Liver (tissue), 9 donors: ENCODE results near the gene MSI2. TPM values are rescaled to one million over a fixed set of nuclear protein-coding genes. Genes with fewer than 3 reads are reported as not detected.

ENCODE experiments used
- DNase-seq: peaks from one replicate; pipeline ENCODE4 v3.0.0-alpha.2; 2017; ENCODE audit warnings: low spot score
- H3K27ac ChIP-seq, 2 donors: one replicate each; pipeline ENCODE4 v1.7.0; 2013; ENCODE audit warnings: inconsistent platforms in 2 of 2, low read length in 2 of 2, control low read depth in 1 of 2, low read depth in 1 of 2, mild to moderate bottlenecking in 1 of 2
- H3K27me3 ChIP-seq, 4 donors: one replicate each; pipeline versions ENCODE4 v1.6.1 to v1.7.0; 2013; ENCODE audit warnings: low read length in 3 of 4, inconsistent platforms in 1 of 4, mild to moderate bottlenecking in 1 of 4, moderate library complexity in 1 of 4; ENCODE audit not compliant: control insufficient read depth in 4 of 4, insufficient read depth in 4 of 4
- H3K36me3 ChIP-seq, 4 donors: one replicate each; pipeline versions ENCODE4 v1.6.1 to v1.7.0; 2013; ENCODE audit warnings: low read length in 3 of 4, mild to moderate bottlenecking in 3 of 4, low read depth in 1 of 4, moderate library complexity in 1 of 4; ENCODE audit not compliant: control insufficient read depth in 4 of 4, insufficient read depth in 3 of 4
- H3K4me1 ChIP-seq, 4 donors: one replicate each; pipeline versions ENCODE4 v1.6.1 to v1.7.0; 2013; ENCODE audit warnings: low read length in 3 of 4, mild to moderate bottlenecking in 3 of 4, moderate library complexity in 1 of 4; ENCODE audit not compliant: control insufficient read depth in 4 of 4, insufficient read depth in 4 of 4
- H3K4me3 ChIP-seq, 3 donors: one replicate each; pipeline versions ENCODE4 v1.6.1 to v1.7.0; 2013; ENCODE audit warnings: low read length in 3 of 3, control low read depth in 1 of 3, low read depth in 1 of 3, mild to moderate bottlenecking in 1 of 3
- H3K9ac ChIP-seq, 2 donors: one replicate each; pipeline ENCODE4 v1.7.0; 2013; ENCODE audit warnings: low read length in 2 of 2, mild to moderate bottlenecking in 2 of 2, moderate library complexity in 2 of 2, control low read depth in 1 of 2, low read depth in 1 of 2
- H3K9me3 ChIP-seq, 4 donors: one replicate each; pipeline versions ENCODE4 v1.6.1 to v1.7.0; 2013; ENCODE audit warnings: low read length in 3 of 4; ENCODE audit not compliant: control insufficient read depth in 4 of 4
- EGR1 ChIP-seq, 2 donors: IDR thresholded peaks; 2 replicates each; pipeline ENCODE4 v1.6.1; 2016 to 2018; ENCODE audit warnings: antibody characterized with exemption in 2 of 2, low read depth in 2 of 2
- FOXA1 ChIP-seq: IDR thresholded peaks from 2 replicates; pipeline ENCODE4 v1.6.1; 2016; ENCODE audit warnings: antibody characterized with exemption
- FOXA2 ChIP-seq: IDR thresholded peaks from 2 replicates; pipeline ENCODE4 v1.6.1; 2016; ENCODE audit warnings: antibody characterized with exemption
- GABPA ChIP-seq, 2 donors: IDR thresholded peaks in 1 of 2; conservative IDR thresholded peaks in 1 of 2; 2 replicates each; pipeline ENCODE4 v1.6.1; 2016; ENCODE audit warnings: antibody characterized with exemption in 2 of 2, mild to moderate bottlenecking in 1 of 2, moderate library complexity in 1 of 2
- HNF4A ChIP-seq, 2 donors: conservative IDR thresholded peaks; 2 replicates each; pipeline ENCODE4 v1.6.1; 2016; ENCODE audit warnings: antibody characterized with exemption in 2 of 2, mild to moderate bottlenecking in 2 of 2
- HNF4G ChIP-seq: IDR thresholded peaks from 2 replicates; pipeline ENCODE4 v1.6.1; 2016; ENCODE audit warnings: antibody characterized with exemption
- JUND ChIP-seq, 2 donors: IDR thresholded peaks; 2 replicates each; pipeline ENCODE4 v1.6.1; 2016; ENCODE audit warnings: antibody characterized with exemption in 2 of 2
- RAD21 ChIP-seq, 2 donors: IDR thresholded peaks; 2 replicates each; pipeline ENCODE4 v1.6.1; 2016; ENCODE audit warnings: antibody characterized with exemption in 2 of 2, mild to moderate bottlenecking in 2 of 2
- RXRA ChIP-seq, 2 donors: IDR thresholded peaks; 2 replicates each; pipeline ENCODE4 v1.6.1; 2017 to 2018; ENCODE audit warnings: antibody characterized with exemption in 2 of 2, mild to moderate bottlenecking in 1 of 2
- SP1 ChIP-seq: IDR thresholded peaks from 2 replicates; pipeline ENCODE4 v1.6.1; 2018; ENCODE audit warnings: antibody characterized with exemption, mild to moderate bottlenecking
- YY1 ChIP-seq: IDR thresholded peaks from 2 replicates; pipeline ENCODE4 v1.6.1; 2016; ENCODE audit warnings: antibody characterized with exemption, mild to moderate bottlenecking
- WGBS: extraction: QIAGEN DNeasy Blood & Tissue Kit; methylation state at CpG from one replicate; pipeline ENCODE4 v1.1.7; 2013; 5-methylcytosine and 5-hydroxymethylcytosine counted together
- polyA plus RNA-seq, 2 donors: library from polyadenylated mRNA; stranded (reverse) in 1 of 2; unstranded in 1 of 2; fragments of 200-250 nt in 1 of 2; fragments of >200 nt in 1 of 2; fragmentation: Nextera tagmentation in 1 of 2; extraction: Ambion mirVana in 1 of 2; gene quantifications; one replicate each; pipeline versions ENCODE4 v1.2.1 to v1.2.3, GENCODE V29; 2013 to 2015
- total RNA-seq, 2 donors: library from RNA; depleted of rRNA; stranded (reverse); fragments of >200 nt; gene quantifications; one replicate each; pipeline ENCODE4 v1.2.3, GENCODE V29; 2014
- TF ChIP-seq, protein P1 (sequence below): IDR thresholded peaks from 2 replicates; pipeline ENCODE4 v1.6.1; 2016; ENCODE audit warnings: antibody characterized with exemption
- TF ChIP-seq, protein P2 (sequence below): IDR thresholded peaks from 2 replicates; pipeline ENCODE4 v1.6.1; 2016; ENCODE audit warnings: antibody characterized with exemption
- TF ChIP-seq, protein P3 (sequence below): IDR thresholded peaks from 2 replicates; pipeline ENCODE4 v1.6.1; 2016; ENCODE audit warnings: antibody characterized with exemption
- TF ChIP-seq, protein P4 (sequence below): IDR thresholded peaks from 2 replicates; pipeline ENCODE4 v1.6.1; 2016; ENCODE audit warnings: antibody characterized with exemption, mild to moderate bottlenecking
- donor health status: healthy.
- donor health status: healthy.
- donor health status: healthy.
- donor health status: healthy.
- donor health status: healthy.

The MSI2 gene
- total and polyA plus RNA-seq, 4 donors = 5.7 to 15.6 (median 9.2) TPM

DNA sequence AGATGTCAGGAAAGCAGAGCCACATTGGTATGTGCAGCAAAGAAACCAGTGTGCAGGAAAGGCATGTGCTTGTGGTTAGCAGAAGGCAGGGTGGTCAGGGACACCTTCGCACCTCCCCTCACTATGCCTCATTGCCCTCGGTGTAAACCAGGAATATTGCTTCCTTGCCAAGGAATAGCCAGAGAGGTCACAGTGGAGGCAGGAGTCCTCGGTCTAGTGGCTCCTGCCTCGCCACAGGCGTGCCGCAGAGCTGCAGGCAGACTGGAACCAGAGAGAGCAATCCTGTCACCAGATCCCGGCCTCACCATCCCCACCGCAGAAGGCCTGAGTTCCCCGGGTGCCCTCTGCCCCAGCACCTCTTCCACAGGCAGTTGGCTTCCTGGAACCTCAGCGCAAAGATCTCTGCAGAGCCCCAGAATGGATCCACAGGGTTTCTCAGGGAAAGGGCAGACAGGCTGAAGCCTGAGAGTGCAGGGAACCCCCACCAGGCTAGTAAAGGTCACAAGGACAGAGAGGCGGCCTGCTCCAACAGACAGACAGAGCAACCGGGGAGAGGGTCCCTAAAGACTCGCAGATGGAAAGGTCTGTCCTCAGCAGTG, 467.2 kb downstream of the MSI2 start:
- Histone ChIP-seq H3K4me3 (no peak overlapping the region), H3K9ac (no peak overlapping the region), H3K36me3 (no peaks in the 10 kb centered on the region), H3K27ac (no peak overlapping the region), H3K4me1 (no peaks in the 10 kb centered on the region), H3K9me3 (no peaks in the 10 kb centered on the region), H3K27me3 (peaks cover 0 to 3% (median 0%) of the 10 kb centered on the region in 4 donors)
- no peak for TF ChIP-seq SP1
- TF ChIP-seq, protein P1, sequence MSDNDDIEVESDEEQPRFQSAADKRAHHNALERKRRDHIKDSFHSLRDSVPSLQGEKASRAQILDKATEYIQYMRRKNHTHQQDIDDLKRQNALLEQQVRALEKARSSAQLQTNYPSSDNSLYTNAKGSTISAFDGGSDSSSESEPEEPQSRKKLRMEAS = no peak
- 88% methylated on average over 13 of the region's 13 CpGs for WGBS
- no peak for DNase-seq

DNA sequence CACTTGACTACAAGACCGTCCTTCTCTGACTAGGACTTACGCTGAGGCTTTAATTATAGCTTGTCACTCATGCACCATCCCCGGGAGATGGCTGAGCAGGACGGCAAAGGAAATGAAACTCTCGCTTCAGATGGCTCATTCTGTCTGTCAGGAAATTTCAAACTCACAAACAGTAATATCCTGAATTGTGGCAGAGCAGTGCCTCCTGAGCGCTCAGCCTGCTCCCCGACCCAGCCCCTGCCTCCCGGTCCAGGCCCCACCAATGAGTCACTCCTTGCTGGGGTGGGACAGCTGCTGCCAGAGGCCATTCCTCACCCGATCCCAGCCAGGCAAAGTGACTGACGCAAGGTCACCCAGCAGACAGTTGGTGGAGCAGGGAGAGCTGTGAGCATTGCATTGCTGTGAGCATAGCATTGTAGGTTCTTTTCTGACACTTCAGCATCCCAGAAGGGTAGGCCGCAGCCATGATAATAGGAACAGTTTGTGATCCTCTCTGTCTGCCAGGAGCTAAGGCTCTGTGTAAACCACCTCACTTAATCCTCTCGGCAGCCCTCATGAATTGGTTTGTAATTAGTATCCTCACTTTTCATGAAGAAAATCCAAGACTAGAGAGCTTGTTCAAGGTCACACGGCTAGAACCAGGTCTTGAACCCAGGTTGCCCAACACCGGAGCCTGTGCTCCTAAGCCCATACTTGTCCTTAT, 467.9 kb downstream of the MSI2 start:
- no peak for DNase-seq
- no peak for TF ChIP-seq HNF4G
- TF ChIP-seq, protein P1 = no peak
- no peak for TF ChIP-seq FOXA1
- TF ChIP-seq GABPA (IDR thresholded peaks at IDR 0.05 in 1 of 2, conservative IDR thresholded peaks at IDR 0.05 in 1 of 2) = no peak
- TF ChIP-seq RAD21 (IDR thresholded peaks at IDR 0.05) = no peak
- TF ChIP-seq RXRA (IDR thresholded peaks at IDR 0.05) = no peak
- TF ChIP-seq, protein P2, sequence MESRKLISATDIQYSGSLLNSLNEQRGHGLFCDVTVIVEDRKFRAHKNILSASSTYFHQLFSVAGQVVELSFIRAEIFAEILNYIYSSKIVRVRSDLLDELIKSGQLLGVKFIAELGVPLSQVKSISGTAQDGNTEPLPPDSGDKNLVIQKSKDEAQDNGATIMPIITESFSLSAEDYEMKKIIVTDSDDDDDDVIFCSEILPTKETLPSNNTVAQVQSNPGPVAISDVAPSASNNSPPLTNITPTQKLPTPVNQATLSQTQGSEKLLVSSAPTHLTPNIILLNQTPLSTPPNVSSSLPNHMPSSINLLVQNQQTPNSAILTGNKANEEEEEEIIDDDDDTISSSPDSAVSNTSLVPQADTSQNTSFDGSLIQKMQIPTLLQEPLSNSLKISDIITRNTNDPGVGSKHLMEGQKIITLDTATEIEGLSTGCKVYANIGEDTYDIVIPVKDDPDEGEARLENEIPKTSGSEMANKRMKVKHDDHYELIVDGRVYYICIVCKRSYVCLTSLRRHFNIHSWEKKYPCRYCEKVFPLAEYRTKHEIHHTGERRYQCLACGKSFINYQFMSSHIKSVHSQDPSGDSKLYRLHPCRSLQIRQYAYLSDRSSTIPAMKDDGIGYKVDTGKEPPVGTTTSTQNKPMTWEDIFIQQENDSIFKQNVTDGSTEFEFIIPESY = no peak
- TF ChIP-seq HNF4A (conservative IDR thresholded peaks at IDR 0.05) = no peak
- TF ChIP-seq, protein P3, sequence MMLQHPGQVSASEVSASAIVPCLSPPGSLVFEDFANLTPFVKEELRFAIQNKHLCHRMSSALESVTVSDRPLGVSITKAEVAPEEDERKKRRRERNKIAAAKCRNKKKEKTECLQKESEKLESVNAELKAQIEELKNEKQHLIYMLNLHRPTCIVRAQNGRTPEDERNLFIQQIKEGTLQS = no peak
- no peak for TF ChIP-seq YY1
- no peak for TF ChIP-seq SP1
- no peak for TF ChIP-seq EGR1 (IDR thresholded peaks at IDR 0.05; ENCODE audit: low read depth in 2 of 2)
- TF ChIP-seq JUND (IDR thresholded peaks at IDR 0.05) = no peak
- TF ChIP-seq, protein P4, sequence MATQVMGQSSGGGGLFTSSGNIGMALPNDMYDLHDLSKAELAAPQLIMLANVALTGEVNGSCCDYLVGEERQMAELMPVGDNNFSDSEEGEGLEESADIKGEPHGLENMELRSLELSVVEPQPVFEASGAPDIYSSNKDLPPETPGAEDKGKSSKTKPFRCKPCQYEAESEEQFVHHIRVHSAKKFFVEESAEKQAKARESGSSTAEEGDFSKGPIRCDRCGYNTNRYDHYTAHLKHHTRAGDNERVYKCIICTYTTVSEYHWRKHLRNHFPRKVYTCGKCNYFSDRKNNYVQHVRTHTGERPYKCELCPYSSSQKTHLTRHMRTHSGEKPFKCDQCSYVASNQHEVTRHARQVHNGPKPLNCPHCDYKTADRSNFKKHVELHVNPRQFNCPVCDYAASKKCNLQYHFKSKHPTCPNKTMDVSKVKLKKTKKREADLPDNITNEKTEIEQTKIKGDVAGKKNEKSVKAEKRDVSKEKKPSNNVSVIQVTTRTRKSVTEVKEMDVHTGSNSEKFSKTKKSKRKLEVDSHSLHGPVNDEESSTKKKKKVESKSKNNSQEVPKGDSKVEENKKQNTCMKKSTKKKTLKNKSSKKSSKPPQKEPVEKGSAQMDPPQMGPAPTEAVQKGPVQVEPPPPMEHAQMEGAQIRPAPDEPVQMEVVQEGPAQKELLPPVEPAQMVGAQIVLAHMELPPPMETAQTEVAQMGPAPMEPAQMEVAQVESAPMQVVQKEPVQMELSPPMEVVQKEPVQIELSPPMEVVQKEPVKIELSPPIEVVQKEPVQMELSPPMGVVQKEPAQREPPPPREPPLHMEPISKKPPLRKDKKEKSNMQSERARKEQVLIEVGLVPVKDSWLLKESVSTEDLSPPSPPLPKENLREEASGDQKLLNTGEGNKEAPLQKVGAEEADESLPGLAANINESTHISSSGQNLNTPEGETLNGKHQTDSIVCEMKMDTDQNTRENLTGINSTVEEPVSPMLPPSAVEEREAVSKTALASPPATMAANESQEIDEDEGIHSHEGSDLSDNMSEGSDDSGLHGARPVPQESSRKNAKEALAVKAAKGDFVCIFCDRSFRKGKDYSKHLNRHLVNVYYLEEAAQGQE = no peak
- TF ChIP-seq FOXA2 = no peak
- H3K9ac ChIP-seq = no peak overlapping the region
- H3K4me3 ChIP-seq = no peak overlapping the region
- H3K27ac ChIP-seq = no peak overlapping the region
- H3K9me3 ChIP-seq = no peaks in the 10 kb centered on the region
- no peaks in the 10 kb centered on the region for H3K36me3 ChIP-seq
- WGBS = 82% methylated on average over 14 of the region's 14 CpGs
- peaks cover 0 to under 1% (median 0%) of the 10 kb centered on the region in 4 donors for H3K27me3 ChIP-seq
- H3K4me1 ChIP-seq = no peaks in the 10 kb centered on the region
